ENCODE results near the gene ROR1. TPM values are rescaled to one million over a fixed set of nuclear protein-coding genes. Genes with fewer than 3 reads are reported as not detected.

The ROR1 gene
- total and polyA plus RNA-seq, 2 donors (not counting 3 experiments of a cell fraction or from before 2014, with no cell fraction given) = 2.6 to 3.5 TPM

DNA sequence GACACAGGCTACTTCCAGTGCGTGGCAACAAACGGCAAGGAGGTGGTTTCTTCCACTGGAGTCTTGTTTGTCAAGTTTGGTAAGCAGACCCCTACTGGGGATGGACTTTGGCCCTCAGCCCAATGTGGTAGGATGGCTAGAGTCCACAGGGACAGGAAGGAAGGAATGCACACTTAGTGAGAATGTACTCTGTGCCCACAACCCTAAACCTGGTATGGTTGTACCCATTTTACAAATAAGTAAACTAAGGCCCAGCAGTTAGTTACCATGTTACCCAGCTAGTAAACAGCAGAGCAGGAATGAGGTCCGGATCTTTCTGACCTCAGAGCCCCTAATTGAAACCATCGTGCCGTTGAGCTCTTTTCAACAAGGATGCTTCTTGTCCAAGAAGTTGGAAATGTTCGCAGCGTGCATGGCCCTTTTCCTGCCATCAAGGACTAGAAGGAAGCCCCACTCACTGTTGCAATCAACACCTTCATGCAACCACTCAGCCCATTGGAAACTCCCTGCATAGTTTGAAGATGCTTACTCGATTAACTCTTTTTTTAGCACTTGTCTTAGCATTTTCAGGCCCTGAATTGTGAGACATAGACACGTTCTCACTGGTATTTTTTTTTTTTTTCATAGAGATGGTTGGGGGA, 276.2 kb downstream of the ROR1 start:
- Histone ChIP-seq H3K4me3 (replicated peaks in 1 of 3; ENCODE audit: insufficient read depth in 1 of 3, low read depth in 1 of 3, low read length in 3 of 3) (no peak overlapping the region), H2AFZ (ENCODE audit: low read depth, low read length) (no peak overlapping the region), H4K20me1 (replicated peaks; ENCODE audit: control insufficient read depth, extremely low read depth, insufficient read depth, low read length) (no peaks in the 10 kb centered on the region), H3K79me2 (ENCODE audit: control insufficient read depth, insufficient read depth, low read length) (no peaks in the 10 kb centered on the region), H3K4me1 (ENCODE audit: control insufficient read depth, extremely low read depth, insufficient read depth, low read length) (no peaks in the 10 kb centered on the region), H3K27ac (ENCODE audit: insufficient read depth, low read depth, low read length) (no peak overlapping the region), H3K9me3 (replicated peaks; ENCODE audit: control insufficient read depth, insufficient read depth, low read length) (no peaks in the 10 kb centered on the region), H3K9me1 (replicated peaks; ENCODE audit: control insufficient read depth, extremely low read depth, insufficient read depth, low read length) (no peaks in the 10 kb centered on the region), H3K4me2 (ENCODE audit: insufficient read depth, low read length) (no peak overlapping the region), H3K27me3 (ENCODE audit: control insufficient read depth in 2 of 2, insufficient read depth in 2 of 2, low read length in 2 of 2) (no peaks in the 10 kb centered on the region), H3K36me3 (ENCODE audit: control insufficient read depth in 2 of 2, extremely low read depth in 1 of 2, insufficient read depth in 2 of 2, low read length in 2 of 2) (no peaks in the 10 kb centered on the region), H3K9ac (replicated peaks; ENCODE audit: extremely low read depth, insufficient read depth, low read length) (no peak overlapping the region)
- POLR2A ChIA-PET = no interaction called here
- no TSS peak for BruUV-seq (replicated peaks)
- FAIRE-seq = no peak
- intact Hi-C loops (cut with micrococcal nuclease) = no loop called here
- TF ChIP-seq CTCF (IDR thresholded peaks at IDR 0.05; ENCODE audit: extremely low read depth in 1 of 2, insufficient read depth in 1 of 2, low read depth in 1 of 2, low read length in 2 of 2) (no peak), MYC (IDR thresholded peaks at IDR 0.05; ENCODE audit: low read depth, low read length) (no peak), POLR2AphosphoS5 (IDR thresholded peaks at IDR 0.05; ENCODE audit: insufficient read depth, low read depth, low read length) (no peak), GATA2 (IDR thresholded peaks at IDR 0.05; ENCODE audit: insufficient read depth, insufficient read length, low read depth, low read length) (no peak), POLR2A (IDR thresholded peaks at IDR 0.05; ENCODE audit: low read depth, low read length) (no peak), EZH2 (IDR thresholded peaks at IDR 0.05; ENCODE audit: borderline replicate concordance, low read depth, low read length, severe bottlenecking) (no peak), FOS (IDR thresholded peaks at IDR 0.05; ENCODE audit: borderline replicate concordance, insufficient read depth, low read length) (no peak), JUN (IDR thresholded peaks at IDR 0.05; ENCODE audit: borderline replicate concordance, insufficient read depth, insufficient read length, low read depth) (no peak)
- TF ChIP-seq, protein P1, sequence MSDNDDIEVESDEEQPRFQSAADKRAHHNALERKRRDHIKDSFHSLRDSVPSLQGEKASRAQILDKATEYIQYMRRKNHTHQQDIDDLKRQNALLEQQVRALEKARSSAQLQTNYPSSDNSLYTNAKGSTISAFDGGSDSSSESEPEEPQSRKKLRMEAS (IDR thresholded peaks at IDR 0.05; ENCODE audit: insufficient read depth, insufficient read length) = no peak
- dilution Hi-C loops (cut with MboI; ENCODE audit: extremely low pct_ligation_motif_present, low sequenced_read_pairs) = no loop called here
- CTCF ChIA-PET = no interaction called here
- no peak for DNase-seq (ENCODE audit: low read depth, low spot score)

Data from endothelial cell of umbilical vein (primary cell).